SK-N-SH (cell line): ENCODE data around the gene CNNM1. TPM values are rescaled to one million over a fixed set of nuclear protein-coding genes. Genes with fewer than 3 reads are reported as not detected.

Experiments
- CTCF ChIA-PET: fragments of 300-600, 350-600 bp; formaldehyde crosslinking; extraction: SDS; loops from one replicate; lab custom pipeline; 2021; lab: Yijun Ruan, JAX
- POLR2A ChIA-PET: fragments of 350-600 bp; sonication (Branson Sonifier 250); formaldehyde crosslinking; extraction: SDS; loops from one replicate; lab custom pipeline; 2020; ENCODE audit warnings: antibody characterized with exemption, inconsistent platforms; lab: Yijun Ruan, JAX
- DNase-seq: peaks from one replicate; pipeline ENCODE4 v3.0.0; 2012
- H2AFZ ChIP-seq: fragments of 200-600 bp; sonication (generic); 2 replicates; pipeline ENCODE4 v1.8.1; 2016; ENCODE audit warnings: antibody characterized with exemption, mild to moderate bottlenecking, low read depth
- H3F3A ChIP-seq: fragments of 200-600 bp; sonication (generic); replicated peaks from 2 replicates; pipeline ENCODE3; 2016; ENCODE audit warnings: antibody characterized with exemption, mild to moderate bottlenecking; ENCODE audit not compliant: insufficient read depth
- H3K27ac ChIP-seq, 2 experiments: fragments of 200-500 bp in 1 of 2; fragments of 200-600 bp in 1 of 2; sonication (Bioruptor generic) in 1 of 2; sonication (generic), shearing (Covaris generic) in 1 of 2; 2 replicates each; pipeline versions ENCODE4 v1.5.1 to v1.6.1; 2014 to 2016; ENCODE audit warnings: low read depth in 2 of 2, inconsistent platforms in 1 of 2, low read length in 1 of 2, mild to moderate bottlenecking in 1 of 2, mixed read lengths in 1 of 2
- H3K27me3 ChIP-seq: fragments of 200-600 bp; sonication (generic), shearing (Covaris generic); 2 replicates; pipeline ENCODE4 v1.6.1; 2016; ENCODE audit warnings: mixed run types; ENCODE audit not compliant: insufficient read depth
- H3K36me3 ChIP-seq, 2 experiments: fragments of 200-500 bp in 1 of 2; fragments of 200-600 bp in 1 of 2; sonication (Bioruptor generic) in 1 of 2; sonication (generic) in 1 of 2; replicated peaks in 1 of 2; 2 replicates each; pipeline versions ENCODE3 to v1.5.1; 2014 to 2016; ENCODE audit warnings: low read length in 1 of 2, mild to moderate bottlenecking in 1 of 2; ENCODE audit not compliant: insufficient read depth in 2 of 2, control insufficient read depth in 1 of 2
- H3K4me1 ChIP-seq, 2 experiments: fragments of 200-500 bp in 1 of 2; fragments of 200-600 bp in 1 of 2; sonication (Bioruptor generic) in 1 of 2; sonication (generic), shearing (Covaris generic) in 1 of 2; 2 replicates each; pipeline versions ENCODE4 v1.5.1 to v1.6.1; 2014 to 2016; ENCODE audit warnings: low read depth in 1 of 2, low read length in 1 of 2, mixed run types in 1 of 2; ENCODE audit not compliant: insufficient read depth in 2 of 2, control insufficient read depth in 1 of 2
- H3K4me2 ChIP-seq: fragments of 200-600 bp; sonication (generic), shearing (Covaris generic); 2 replicates; pipeline ENCODE4 v1.6.1; 2017; ENCODE audit warnings: mixed run types
- H3K4me3 ChIP-seq, 2 experiments: fragments of 200-500 bp in 1 of 2; fragments of 200-600 bp in 1 of 2; sonication (Bioruptor generic) in 1 of 2; sonication (generic), shearing (Covaris generic) in 1 of 2; 2 replicates each; pipeline versions ENCODE4 v1.5.1 to v1.8.1; 2014 to 2016; ENCODE audit warnings: low read depth in 2 of 2, inconsistent platforms in 1 of 2, low read length in 1 of 2, mild to moderate bottlenecking in 1 of 2, mixed read lengths in 1 of 2, moderate library complexity in 1 of 2
- H3K79me2 ChIP-seq: fragments of 200-600 bp; sonication (generic); 2 replicates; pipeline ENCODE4 v1.8.1; 2017; ENCODE audit warnings: mild to moderate bottlenecking; ENCODE audit not compliant: insufficient read depth
- H3K9ac ChIP-seq: fragments of 200-600 bp; sonication (generic); 2 replicates; pipeline ENCODE4 v1.6.1; 2017; ENCODE audit warnings: mixed run types
- H3K9me2 ChIP-seq: fragments of 200-600 bp; sonication (generic); 2 replicates; pipeline ENCODE4 v1.6.1; 2017; ENCODE audit warnings: mixed run types
- H3K9me3 ChIP-seq: fragments of 200-600 bp; sonication (generic); 2 replicates; pipeline ENCODE4 v1.6.1; 2017; ENCODE audit warnings: mixed run types, mild to moderate bottlenecking, moderate library complexity
- H4K20me1 ChIP-seq: fragments of 200-600 bp; sonication (generic); 2 replicates; pipeline ENCODE4 v1.6.1; 2017; ENCODE audit warnings: mild to moderate bottlenecking, mixed run types; ENCODE audit not compliant: insufficient read depth
- CHD2 ChIP-seq: fragments of 150-350 bp; IDR thresholded peaks from 2 replicates; pipeline ENCODE4 v1.6.1; 2018; ENCODE audit warnings: low read length; ENCODE audit not compliant: partially characterized antibody
- ELF1 ChIP-seq: IDR thresholded peaks from 2 replicates; pipeline ENCODE4 v1.4.0; 2012
- EP300 ChIP-seq, 2 experiments: IDR thresholded peaks; 2 replicates each; pipeline versions ENCODE4 v1.4.0 to v1.6.1; 2012; ENCODE audit warnings: borderline replicate concordance in 1 of 2, low read depth in 1 of 2, low read length in 1 of 2
- FOSL2 ChIP-seq: IDR thresholded peaks from 2 replicates; pipeline ENCODE4 v1.4.0; 2012; ENCODE audit warnings: low read depth, mild to moderate bottlenecking, moderate library complexity, borderline replicate concordance
- FOXM1 ChIP-seq: IDR thresholded peaks from 2 replicates; pipeline ENCODE4 v1.4.0; 2012; ENCODE audit warnings: low read depth, mild to moderate bottlenecking
- GABPA ChIP-seq: IDR thresholded peaks from 2 replicates; pipeline ENCODE4 v1.4.0; 2012; ENCODE audit warnings: low read depth, mild to moderate bottlenecking
- GATA2 ChIP-seq: sonication (generic); formaldehyde crosslinking; IDR thresholded peaks from 2 replicates; pipeline ENCODE4 v1.5.0; 2020; ENCODE audit warnings: mild to moderate bottlenecking, missing genetic modification reagents
- MXI1 ChIP-seq: IDR thresholded peaks from 2 replicates; pipeline ENCODE4 v1.6.1; 2012; ENCODE audit warnings: mild to moderate bottlenecking, low read depth, low read length, improper control_type of control experiment
- NFIC ChIP-seq: IDR thresholded peaks from 2 replicates; pipeline ENCODE4 v1.4.0; 2012; ENCODE audit warnings: borderline replicate concordance
- NRF1 ChIP-seq: IDR thresholded peaks from 2 replicates; pipeline ENCODE4 v1.6.1; 2012; ENCODE audit warnings: low read depth, mild to moderate bottlenecking, low read length
- POLR2AphosphoS5 ChIP-seq: IDR thresholded peaks from 2 replicates; pipeline ENCODE4 v1.6.1; 2012; ENCODE audit warnings: low read depth, low read length
- RAD21 ChIP-seq: IDR thresholded peaks from 2 replicates; pipeline ENCODE4 v1.6.1; 2012; ENCODE audit warnings: mild to moderate bottlenecking, low read length
- RFX5 ChIP-seq: IDR thresholded peaks from 2 replicates; pipeline ENCODE4 v1.6.1; 2012; ENCODE audit warnings: mild to moderate bottlenecking, improper control_type of control experiment, low read length
- SIN3A ChIP-seq: IDR thresholded peaks from 2 replicates; pipeline ENCODE4 v1.6.1; 2012; ENCODE audit warnings: low read depth, mild to moderate bottlenecking, low read length, moderate library complexity, borderline replicate concordance
- SMC3 ChIP-seq: IDR thresholded peaks from 2 replicates; pipeline ENCODE4 v1.6.1; 2012; ENCODE audit warnings: low read depth, low read length, improper control_type of control experiment
- TAF1 ChIP-seq: IDR thresholded peaks from 2 replicates; pipeline ENCODE4 v1.6.1; 2012; ENCODE audit warnings: low read depth, mild to moderate bottlenecking, low read length, moderate library complexity, borderline replicate concordance
- TCF12 ChIP-seq: IDR thresholded peaks from 2 replicates; pipeline ENCODE4 v1.4.0; 2012
- TEAD4 ChIP-seq: IDR thresholded peaks from 2 replicates; pipeline ENCODE4 v1.4.0; 2012; ENCODE audit warnings: mild to moderate bottlenecking, borderline replicate concordance; ENCODE audit not compliant: insufficient read depth
- YY1 ChIP-seq: IDR thresholded peaks from 2 replicates; pipeline ENCODE4 v1.4.0; 2012; ENCODE audit warnings: low read depth, mild to moderate bottlenecking
- WGBS: methylation state at CpG from one replicate; pipeline ENCODE4 v1.1.6; 2017; ENCODE audit warnings: low lambda C conversion rate; 5-methylcytosine and 5-hydroxymethylcytosine counted together
- polyA plus RNA-seq, 3 experiments: library from polyadenylated mRNA; depleted of rRNA; stranded (reverse); fragments of >200 nt; gene quantifications; 2 replicates each; pipeline ENCODE4 v1.2.3, GENCODE V29; 2012
- TF ChIP-seq, protein P1 (sequence below): IDR thresholded peaks from 2 replicates; pipeline ENCODE4 v1.4.0; 2012; ENCODE audit warnings: low read depth
- TF ChIP-seq, protein P2 (sequence below): fragments of 150-350 bp; IDR thresholded peaks from 2 replicates; pipeline ENCODE4 v1.6.1; 2017; ENCODE audit warnings: antibody characterized with exemption, low read length, low read depth, borderline replicate concordance
- TF ChIP-seq, protein P3 (sequence below): IDR thresholded peaks from 2 replicates; pipeline ENCODE4 v1.4.0; 2012; ENCODE audit warnings: low read depth, borderline replicate concordance
- TF ChIP-seq, protein P4 (sequence below): fragments of 150-350 bp; IDR thresholded peaks from 2 replicates; pipeline ENCODE4 v1.6.1; 2016; ENCODE audit warnings: mild to moderate bottlenecking, low read depth, low read length

Gene CNNM1
- polyA plus RNA-seq, 1 of the 3 experiments (the other 2 are of a cell fraction) = 0.12 TPM

DNA sequence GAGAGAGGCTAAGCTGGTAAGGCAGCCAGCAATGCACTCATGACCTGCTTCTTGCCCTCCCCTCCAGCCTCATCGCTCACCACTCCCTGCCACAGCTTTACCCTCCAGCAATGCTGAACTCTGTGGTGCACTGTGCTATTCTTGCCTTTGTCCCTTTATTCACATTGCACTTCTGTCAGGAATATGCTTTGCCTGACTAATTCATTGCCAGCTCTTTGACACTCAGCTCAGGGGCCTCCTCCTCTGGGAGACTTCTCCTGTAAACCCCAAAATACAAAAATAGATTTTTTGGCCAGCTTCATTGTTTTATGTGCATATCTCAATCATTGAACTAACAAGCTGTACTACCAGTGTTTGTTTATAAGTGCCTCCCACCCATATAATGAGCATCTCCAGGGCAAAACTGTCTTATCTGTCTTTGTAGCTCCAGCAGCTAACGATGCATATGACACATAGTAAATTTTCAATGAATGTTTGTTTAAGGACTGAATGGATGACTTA lies 8.2 kb downstream of the CNNM1 start:
- Histone ChIP-seq H3K36me3 (no peaks in the 10 kb centered on the region), H3K79me2 (no peaks in the 10 kb centered on the region), H3K4me1 (peaks cover 0 to 12% of the 10 kb centered on the region in 2 experiments; a peak in 2 of 4 replicates), H3K9me2 (no peaks in the 10 kb centered on the region), H2AFZ (no peak overlapping the region), H3K4me3 (no peak overlapping the region), H3K4me2 (no peak overlapping the region)
- WGBS = 19% methylated on average over 2 of the region's 2 CpGs
- ChIA-PET POLR2A (interaction anchor here (0.8 kb wide), 1 partner anchor 15 kb away, joined by 3 read pairs; no protein-coding TSS in a partner anchor), CTCF (interaction anchor here (0.8 to 1.0 kb wide), 2 partner anchors 54 to 56 kb away, joined by 3 read pairs; no protein-coding TSS in a partner anchor)
- TF ChIP-seq NRF1 (no peak), MXI1 (no peak), TCF12 (no peak), POLR2AphosphoS5 (no peak), GABPA (no peak), ELF1 (no peak), FOXM1 (no peak), TAF1 (no peak), TEAD4 (no peak), YY1 (no peak), RFX5 (no peak), SMC3 (no peak), GATA2 (no peak)
- TF ChIP-seq, all 33 proteins: peak for 0
- Histone ChIP-seq H4K20me1 (no peaks in the 10 kb centered on the region), H3K27ac (no peak overlapping the region), H3K9me3 (no peaks in the 10 kb centered on the region), H3F3A (no peaks in the 10 kb centered on the region), H3K27me3 (peaks cover 5% of the 10 kb centered on the region; the same call in 1 of the 2 replicates), H3K9ac (no peak overlapping the region)
- peak; percentile 22 for DNase-seq

DNA sequence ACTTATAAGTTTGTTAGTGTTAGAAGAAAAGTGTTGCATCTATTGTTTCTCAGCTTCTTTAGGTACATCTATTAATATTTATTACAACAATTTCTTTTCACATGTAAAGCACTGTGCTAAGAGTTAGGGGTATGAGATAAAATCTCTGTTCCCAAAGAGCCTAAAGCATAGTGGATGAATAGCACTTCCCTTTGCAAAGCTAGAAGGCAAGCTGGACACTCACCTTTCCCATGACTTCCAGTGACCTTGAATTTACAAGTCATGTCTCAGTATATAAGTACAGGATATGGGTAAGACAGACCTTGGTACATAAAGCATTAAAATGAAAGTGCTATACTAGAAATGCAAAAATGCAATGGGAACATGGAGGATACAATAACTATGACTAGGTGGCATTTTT lies 8.7 kb downstream of the CNNM1 start:
- DNase-seq = no peak
- Histone ChIP-seq H3K4me2 (no peak overlapping the region), H3K9me3 (no peaks in the 10 kb centered on the region), H3K36me3 (no peaks in the 10 kb centered on the region), H3K27ac (no peak overlapping the region), H3K4me1 (peaks cover 0 to 12% of the 10 kb centered on the region in 2 experiments; a peak in 2 of 4 replicates), H3K9ac (no peak overlapping the region), H3K27me3 (peaks cover 5% of the 10 kb centered on the region; the same call in 1 of the 2 replicates), H4K20me1 (no peaks in the 10 kb centered on the region), H3K79me2 (no peaks in the 10 kb centered on the region), H3F3A (no peaks in the 10 kb centered on the region), H2AFZ (no peak overlapping the region), H3K9me2 (no peaks in the 10 kb centered on the region), H3K4me3 (no peak overlapping the region)
- ChIA-PET POLR2A (no interaction called here), CTCF (no interaction called here)
- TF ChIP-seq MXI1 (no peak), RAD21 (no peak), FOXM1 (no peak), GATA2 (no peak), GABPA (no peak), FOSL2 (no peak), CHD2 (no peak), NFIC (no peak), TAF1 (no peak), YY1 (no peak), RFX5 (no peak), SIN3A (no peak), EP300 (IDR thresholded peaks at IDR 0.05; ENCODE audit: borderline replicate concordance in 1 of 2, low read depth in 1 of 2, low read length in 1 of 2) (no peak)
- TF ChIP-seq, protein P1, sequence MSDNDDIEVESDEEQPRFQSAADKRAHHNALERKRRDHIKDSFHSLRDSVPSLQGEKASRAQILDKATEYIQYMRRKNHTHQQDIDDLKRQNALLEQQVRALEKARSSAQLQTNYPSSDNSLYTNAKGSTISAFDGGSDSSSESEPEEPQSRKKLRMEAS = no peak
- TF ChIP-seq, protein P2, sequence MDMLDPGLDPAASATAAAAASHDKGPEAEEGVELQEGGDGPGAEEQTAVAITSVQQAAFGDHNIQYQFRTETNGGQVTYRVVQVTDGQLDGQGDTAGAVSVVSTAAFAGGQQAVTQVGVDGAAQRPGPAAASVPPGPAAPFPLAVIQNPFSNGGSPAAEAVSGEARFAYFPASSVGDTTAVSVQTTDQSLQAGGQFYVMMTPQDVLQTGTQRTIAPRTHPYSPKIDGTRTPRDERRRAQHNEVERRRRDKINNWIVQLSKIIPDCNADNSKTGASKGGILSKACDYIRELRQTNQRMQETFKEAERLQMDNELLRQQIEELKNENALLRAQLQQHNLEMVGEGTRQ = no peak
- TF ChIP-seq, protein P3, sequence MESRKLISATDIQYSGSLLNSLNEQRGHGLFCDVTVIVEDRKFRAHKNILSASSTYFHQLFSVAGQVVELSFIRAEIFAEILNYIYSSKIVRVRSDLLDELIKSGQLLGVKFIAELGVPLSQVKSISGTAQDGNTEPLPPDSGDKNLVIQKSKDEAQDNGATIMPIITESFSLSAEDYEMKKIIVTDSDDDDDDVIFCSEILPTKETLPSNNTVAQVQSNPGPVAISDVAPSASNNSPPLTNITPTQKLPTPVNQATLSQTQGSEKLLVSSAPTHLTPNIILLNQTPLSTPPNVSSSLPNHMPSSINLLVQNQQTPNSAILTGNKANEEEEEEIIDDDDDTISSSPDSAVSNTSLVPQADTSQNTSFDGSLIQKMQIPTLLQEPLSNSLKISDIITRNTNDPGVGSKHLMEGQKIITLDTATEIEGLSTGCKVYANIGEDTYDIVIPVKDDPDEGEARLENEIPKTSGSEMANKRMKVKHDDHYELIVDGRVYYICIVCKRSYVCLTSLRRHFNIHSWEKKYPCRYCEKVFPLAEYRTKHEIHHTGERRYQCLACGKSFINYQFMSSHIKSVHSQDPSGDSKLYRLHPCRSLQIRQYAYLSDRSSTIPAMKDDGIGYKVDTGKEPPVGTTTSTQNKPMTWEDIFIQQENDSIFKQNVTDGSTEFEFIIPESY = no peak
- TF ChIP-seq, protein P4, sequence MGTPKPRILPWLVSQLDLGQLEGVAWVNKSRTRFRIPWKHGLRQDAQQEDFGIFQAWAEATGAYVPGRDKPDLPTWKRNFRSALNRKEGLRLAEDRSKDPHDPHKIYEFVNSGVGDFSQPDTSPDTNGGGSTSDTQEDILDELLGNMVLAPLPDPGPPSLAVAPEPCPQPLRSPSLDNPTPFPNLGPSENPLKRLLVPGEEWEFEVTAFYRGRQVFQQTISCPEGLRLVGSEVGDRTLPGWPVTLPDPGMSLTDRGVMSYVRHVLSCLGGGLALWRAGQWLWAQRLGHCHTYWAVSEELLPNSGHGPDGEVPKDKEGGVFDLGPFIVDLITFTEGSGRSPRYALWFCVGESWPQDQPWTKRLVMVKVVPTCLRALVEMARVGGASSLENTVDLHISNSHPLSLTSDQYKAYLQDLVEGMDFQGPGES = no peak
